ENCODE measurements around the gene PHF21B.
"Not testable (repeated sequence)": the region's sequence is repeated elsewhere in the genome, so short reads cannot be mapped to it uniquely, and the experiment has no call there.

Gene PHF21B

GRCh38 chr22:44871782-44872181 is 138.0 kb downstream of the PHF21B start:
- no peak for DNase-seq (ENCODE audit: low spot score)

DNA sequence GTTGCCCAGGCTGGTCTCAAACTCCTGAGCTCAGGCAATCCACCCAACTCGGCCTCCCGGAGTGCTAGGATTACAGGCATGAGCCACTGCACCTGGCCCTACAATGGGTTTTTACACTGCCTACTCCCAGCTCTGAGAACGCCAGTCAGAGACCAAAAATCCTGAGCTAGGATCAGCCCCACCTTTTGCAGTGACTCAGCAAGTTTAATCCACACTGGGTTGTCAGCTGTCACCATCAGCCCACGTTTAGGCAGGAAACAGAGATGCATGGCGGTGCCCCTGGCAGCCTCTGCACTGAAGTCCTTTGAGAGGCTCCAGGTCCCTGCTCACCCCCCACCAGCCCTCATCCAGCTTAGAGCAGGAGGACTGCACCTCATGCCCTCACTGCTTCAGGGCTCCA is 139.8 kb downstream of the PHF21B start:
- DNase-seq (ENCODE audit: low spot score): no peak

DNA sequence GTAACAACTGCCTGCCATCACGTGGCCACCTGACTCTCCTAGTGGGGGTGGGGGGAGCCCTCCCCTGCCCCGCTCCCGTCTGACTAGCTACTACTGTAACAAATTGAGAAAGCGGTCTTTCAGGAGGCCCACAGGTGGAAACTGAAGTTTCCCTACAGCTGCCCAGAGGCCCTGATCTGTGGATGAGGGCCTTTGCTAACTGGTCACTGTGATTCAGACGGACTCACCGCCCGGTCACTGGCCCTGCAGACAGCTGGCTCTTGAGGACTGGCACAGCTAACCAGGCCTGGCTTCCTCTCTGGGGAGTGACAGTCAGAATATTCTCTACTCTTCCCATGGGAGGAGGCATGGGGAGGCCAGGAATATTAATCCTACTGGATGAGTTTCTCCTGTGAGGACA is 140.6 kb downstream of the PHF21B start:
- DNase-seq (ENCODE audit: low spot score): no peak

DNA sequence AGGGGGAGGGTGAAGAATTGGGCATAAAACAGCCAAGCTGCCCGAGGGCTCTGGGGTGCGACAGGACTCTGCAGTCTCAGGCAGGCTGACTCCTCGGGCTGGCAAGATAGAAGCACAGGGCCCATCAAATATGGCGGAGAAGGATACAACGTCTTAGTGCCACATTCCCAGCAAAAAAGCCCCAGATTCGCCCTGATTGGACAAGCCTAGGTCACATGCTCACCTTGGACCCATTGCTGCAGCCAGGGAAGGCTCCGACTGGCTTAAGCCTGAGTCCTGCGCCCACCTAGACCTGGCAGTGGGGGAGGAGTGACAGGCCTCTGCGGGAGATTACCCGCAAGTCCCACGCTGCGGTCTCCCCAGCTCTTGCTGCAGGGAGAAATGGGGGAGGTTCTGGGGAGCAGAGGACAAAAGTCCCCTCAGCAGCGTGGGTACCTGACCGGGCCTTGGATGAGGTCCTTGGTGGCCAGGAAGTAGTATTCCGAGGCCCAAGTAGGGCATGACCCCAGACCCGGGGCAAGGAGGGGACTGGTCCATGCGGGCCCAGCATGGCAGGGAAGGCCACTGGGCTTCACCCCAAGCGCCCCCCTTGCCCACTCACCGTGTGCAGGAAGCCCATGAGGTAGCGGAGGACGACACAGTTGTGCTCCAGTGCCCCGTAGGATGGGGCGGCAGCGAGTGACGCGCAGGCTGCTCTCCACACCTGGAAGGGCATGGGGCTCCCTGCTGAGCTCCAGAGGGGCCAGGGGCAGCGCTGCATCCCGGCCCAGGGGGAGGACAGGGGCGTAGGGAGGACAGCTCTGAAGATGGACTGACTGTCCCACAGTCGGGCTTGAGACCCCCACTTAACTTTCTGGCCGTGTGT is 144.4 kb downstream of the PHF21B start:
- no peak for DNase-seq (ENCODE audit: low spot score)

DNA sequence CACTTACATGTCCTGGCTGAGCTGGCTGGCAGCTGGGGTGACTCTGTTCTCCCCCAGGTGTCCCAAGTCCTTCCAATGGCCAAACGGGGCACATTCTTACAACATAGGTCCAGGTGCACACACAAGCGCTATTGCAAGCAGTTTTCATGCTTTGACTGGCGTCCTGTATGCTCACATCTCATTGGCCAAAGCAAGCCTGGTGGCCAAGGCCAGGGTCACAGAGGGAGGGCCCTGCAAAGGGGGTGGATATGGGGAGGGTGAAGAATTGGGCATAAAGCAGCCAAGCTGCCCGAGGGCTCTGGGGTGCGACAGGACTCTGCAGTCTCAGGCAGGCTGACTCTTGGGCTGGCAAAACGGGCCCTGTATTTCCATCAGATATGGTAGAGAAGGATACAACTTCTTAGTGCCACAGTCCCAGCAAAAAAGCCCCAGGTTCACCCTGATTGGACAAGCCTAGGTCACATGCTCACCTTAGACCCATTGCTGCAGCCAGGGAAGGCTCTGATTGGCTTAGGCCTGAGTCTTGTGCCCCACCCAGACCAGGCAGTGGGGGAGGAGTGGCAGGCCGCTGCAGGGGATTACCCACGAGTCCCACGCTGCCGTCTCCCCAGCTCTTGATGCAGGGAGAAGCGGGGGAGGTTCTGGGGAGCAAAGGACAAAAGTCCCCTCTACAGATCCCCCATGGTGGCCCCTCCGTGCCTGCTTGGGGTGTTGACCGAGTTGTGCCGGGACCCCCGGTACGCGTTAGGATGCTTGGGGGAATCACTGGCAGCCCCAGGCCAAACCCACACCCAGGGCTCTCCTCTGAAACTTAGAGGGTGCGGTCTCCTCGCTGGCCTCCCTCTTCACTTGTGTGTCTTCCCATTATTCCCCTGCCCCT is 146.6 kb downstream of the PHF21B start:
- peak; percentile 17 for DNase-seq (ENCODE audit: low spot score)

DNA sequence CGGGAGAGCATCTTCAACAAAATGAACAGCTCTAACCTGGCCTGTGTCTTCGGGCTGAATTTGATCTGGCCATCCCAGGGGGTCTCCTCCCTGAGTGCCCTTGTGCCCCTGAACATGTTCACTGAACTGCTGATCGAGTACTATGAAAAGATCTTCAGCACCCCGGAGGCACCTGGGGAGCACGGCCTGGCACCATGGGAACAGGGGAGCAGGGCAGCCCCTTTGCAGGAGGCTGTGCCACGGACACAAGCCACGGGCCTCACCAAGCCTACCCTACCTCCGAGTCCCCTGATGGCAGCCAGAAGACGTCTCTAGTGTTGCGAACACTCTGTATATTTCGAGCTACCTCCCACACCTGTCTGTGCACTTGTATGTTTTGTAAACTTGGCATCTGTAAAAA is 147.5 kb downstream of the PHF21B start:
- no peak for DNase-seq (ENCODE audit: low spot score)

DNA sequence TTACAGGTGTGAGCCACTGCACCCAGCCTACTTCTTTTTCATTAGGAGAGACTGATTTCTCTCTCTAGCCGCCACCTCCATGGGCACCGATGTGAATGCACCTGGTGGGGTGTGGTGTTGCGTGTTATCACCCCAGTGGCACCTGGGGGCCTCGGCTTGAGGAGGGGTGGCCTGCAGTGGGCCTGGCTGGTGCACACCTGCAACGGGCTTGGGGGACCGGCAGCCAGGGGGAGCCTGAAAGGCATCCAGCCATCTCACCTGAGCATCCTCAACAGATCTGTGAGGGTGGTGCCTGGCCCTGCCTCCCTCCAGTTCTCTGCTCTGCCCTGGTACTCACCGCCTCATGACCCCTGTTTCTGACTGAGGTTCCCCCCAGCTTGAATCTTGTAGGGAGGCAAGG is 148.6 kb downstream of the PHF21B start:
- no peak for DNase-seq (ENCODE audit: low spot score)

- no peak for DNase-seq (ENCODE audit: low spot score)
Observed at GRCh38 chr22:44860311-44860710, 149.5 kb downstream of the PHF21B start.

DNA sequence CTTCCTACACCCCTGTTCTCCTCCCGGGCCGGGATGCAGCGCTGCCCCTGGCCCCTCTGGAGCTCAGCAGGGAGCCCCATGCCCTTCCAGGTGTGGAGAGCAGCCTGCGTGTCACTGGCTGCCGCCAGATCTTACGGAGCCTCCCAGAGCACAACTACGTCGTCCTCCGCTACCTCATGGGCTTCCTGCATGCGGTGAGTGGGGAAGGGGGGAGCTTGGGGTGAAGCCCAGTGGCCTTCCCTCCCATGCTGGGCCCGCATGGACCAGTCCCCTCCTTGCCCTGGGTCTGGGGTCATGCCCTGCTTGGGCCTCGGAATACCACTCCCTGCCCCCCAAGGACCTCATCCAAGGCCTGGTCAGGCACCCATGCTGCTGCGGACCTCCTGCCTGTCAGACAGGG is 150.2 kb downstream of the PHF21B start:
- no peak for DNase-seq (ENCODE audit: low spot score)

DNA sequence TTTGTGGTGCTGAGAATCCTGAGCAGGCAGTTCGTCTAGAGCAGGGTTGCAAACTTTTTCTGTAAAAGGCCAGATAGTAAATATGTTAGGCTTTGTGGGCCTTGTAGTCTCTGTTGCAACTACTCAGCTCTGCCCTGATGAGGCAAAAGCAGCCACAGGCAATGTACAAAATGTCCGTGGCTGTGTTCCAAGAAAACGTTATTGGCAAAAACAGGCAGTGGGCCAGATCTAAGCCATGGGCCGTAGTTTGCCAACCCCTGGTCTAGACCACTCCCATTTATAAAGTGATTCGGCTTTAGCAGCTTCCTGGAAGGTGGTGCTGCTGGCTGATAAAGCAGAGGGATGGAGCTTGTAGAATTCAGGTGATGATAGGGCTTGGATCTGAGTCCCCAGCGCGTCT is 151.0 kb downstream of the PHF21B start:
- not testable (repeated sequence) for DNase-seq (ENCODE audit: low spot score)

GRCh38 chr22:44855855-44856254 is 153.9 kb downstream of the PHF21B start:
- no peak for DNase-seq (ENCODE audit: low spot score)

GRCh38 chr22:44854641-44855040 is 155.2 kb downstream of the PHF21B start:
- not testable (repeated sequence) for DNase-seq (ENCODE audit: low spot score)

DNA sequence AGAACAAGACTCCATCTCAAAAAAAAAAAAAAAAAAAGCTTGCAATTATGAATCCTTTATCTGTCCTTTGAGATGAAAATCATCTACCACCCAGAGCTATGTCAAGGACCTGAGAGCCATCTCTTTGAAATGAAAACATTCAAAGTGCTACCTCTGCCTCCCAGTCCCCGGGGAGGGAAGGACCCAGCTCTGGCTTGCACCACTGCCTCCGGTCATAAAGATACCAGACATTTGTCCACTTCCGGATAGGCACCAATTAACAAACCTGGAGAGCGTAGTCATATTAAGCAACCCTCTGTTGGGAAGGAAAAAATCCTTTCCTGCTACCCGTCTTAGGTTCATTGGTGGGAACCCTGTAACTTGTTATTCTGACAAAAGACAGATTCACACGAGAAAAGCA is 158.9 kb downstream of the PHF21B start:
- no peak for DNase-seq (ENCODE audit: low spot score)

DNA sequence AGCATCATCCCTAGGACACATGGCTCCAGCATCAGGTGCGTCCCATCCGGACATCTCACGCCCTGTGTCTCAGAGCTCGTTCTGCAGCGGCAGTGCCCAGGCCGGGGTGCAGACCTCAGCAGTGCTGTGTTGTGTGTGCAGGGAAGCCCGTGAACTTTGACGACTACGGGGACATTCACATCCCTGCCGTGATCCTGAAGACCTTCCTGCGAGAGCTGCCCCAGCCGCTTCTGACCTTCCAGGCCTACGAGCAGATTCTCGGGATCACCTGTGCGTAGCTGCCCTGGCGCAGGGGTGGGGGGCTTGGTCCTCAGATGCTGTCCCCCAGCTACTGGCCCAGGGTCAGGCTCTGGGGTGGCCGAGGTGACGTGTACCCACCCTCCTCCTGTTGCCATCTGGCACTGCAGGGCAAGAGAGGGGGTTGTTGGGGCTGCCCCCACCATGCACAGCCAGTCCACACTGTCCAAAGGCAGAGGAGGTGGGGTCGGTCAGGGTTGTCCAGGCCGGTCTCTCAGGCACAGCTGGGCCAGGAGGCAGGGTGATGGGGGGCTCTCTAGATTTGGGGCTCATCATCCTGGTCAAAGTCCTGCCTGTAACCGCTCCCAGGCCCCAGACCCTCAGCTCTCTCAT is 160.9 kb downstream of the PHF21B start:
- DNase-seq (ENCODE audit: low spot score): no peak

DNA sequence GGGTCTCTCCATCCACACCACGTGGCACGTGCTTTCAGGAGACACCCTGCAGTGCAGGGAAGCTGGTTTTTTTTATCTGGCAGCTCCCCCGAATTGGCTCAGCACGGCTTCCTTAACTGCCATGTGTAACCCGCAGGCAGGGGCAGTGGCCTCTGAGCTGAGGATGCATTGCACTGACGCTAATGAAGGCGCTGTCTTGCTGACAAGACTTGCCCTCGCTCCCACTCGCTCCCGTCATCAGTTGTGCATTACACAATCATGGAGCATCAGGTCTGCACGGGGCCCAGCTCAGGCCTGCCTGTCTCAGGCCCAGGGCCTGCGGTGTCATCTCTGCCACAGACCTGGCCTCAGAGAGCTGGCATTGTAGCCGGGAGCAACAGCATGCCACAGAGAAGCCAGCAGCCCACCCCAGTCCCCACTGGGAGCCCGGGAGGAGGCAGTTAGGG is 161.5 kb downstream of the PHF21B start:
- no peak for DNase-seq (ENCODE audit: low spot score)

- DNase-seq (ENCODE audit: low spot score): no peak
Observed at GRCh38 chr22:44847892-44848291, 161.9 kb downstream of the PHF21B start.

- DNase-seq (ENCODE audit: low spot score): no peak
Observed at GRCh38 chr22:44847380-44847779, 162.4 kb downstream of the PHF21B start.

- no peak for DNase-seq (ENCODE audit: low spot score)
Observed at GRCh38 chr22:44846726-44847275, 163.0 kb downstream of the PHF21B start.

DNA sequence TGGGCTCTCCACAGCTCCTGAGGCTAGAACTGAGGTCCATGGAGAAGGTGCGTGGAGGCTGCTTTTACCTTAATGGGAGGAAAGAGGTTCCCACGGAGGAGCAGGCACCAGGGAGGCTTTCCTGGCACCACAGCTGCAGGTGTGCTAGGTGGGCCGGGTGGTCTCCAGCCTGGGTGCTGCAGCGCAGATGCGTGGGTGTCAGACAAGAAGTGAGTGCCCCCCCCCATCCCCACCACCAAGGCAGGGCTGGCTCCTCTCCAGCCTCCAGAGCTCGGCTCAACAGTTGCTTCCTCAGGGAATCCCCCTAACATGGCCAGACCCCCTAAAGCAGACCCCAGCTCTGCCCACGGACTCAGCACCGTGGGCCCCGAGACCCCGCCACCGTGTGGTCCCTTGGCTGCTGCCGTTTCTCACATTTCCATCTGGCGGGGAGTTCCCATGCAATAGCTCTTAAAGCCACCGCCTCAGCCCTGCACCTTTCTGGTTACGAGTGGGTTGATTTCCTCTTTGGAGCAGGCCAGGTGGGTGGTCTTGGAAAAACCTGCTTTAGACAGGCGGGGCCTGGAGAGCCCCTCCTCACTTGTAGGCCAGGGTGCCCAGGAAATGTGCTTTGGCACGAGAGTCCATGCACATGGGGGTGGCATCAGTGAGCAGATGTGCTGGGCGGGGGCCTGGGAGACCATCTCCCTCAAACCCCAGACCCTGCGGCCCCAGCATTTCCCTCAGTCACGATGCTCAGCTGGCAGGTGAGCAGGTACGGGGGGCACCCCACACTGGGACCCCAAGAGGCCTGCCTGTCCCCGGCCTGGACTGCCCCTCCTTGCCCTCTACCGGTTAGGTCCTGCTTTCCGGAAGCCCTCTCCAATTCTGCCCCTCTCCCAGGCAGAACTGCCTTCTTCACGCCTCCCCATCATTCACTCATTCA is 163.7 kb downstream of the PHF21B start:
- no peak for DNase-seq (ENCODE audit: low spot score)

DNA sequence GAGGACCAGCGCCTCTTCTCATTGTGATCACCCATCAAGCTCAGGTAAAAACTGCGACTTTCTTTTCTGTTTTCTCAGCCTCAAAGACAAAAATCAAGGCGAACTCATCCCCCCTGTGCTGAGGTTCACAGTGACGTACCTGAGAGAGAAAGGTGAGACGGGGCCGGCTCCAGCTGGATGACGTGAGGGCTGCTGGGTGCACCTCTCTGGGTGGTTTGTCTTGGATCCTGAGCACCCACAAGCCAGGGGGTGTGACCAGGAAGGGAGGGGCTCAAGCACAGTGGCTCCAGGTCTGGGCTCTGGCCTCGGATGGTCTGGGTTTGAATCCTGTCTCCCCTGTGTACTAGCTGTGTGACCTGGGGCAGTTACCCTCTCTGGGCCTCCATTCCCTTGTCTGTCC is 164.6 kb downstream of the PHF21B start:
- no peak for DNase-seq (ENCODE audit: low spot score)

GRCh38 chr22:44842417-44842816 is 167.4 kb downstream of the PHF21B start:
- DNase-seq (ENCODE audit: low spot score): no peak

All from NAMALWA (cell line).